IMR-90 (cell line): ENCODE data around the gene NEDD4L. TPM values are rescaled to one million over a fixed set of nuclear protein-coding genes. Genes with fewer than 3 reads are reported as not detected.

Source experiments
- ATAC-seq: fragments of 200-7000 bp; cut with Tn5 transposase; 2 replicates; pipeline ENCODE4 v1.9.1; 2020; ENCODE audit warnings: low read depth, mild to moderate bottlenecking, moderate library complexity
- BruUV-seq: library from RNA; stranded (reverse); fragments of 400-500 nt; replicated peaks from 2 replicates; lab custom pipeline; 2021; lab: Mats Ljungman, UMichigan
- CTCF ChIA-PET: fragments of 300-600 bp; formaldehyde crosslinking; extraction: SDS; loops from one replicate; lab custom pipeline; 2021; ENCODE audit warnings: antibody characterized with exemption; lab: Yijun Ruan, JAX
- POLR2A ChIA-PET: fragments of 300-600 bp; sonication (Branson Sonifier 250); formaldehyde crosslinking; loops from one replicate; lab custom pipeline; 2022; ENCODE audit warnings: antibody characterized with exemption; ENCODE audit not compliant: unreplicated experiment; lab: Charles Lee
- DNase-seq: peaks from one replicate; pipeline ENCODE4 v3.0.0; 2013
- H2AFZ ChIP-seq: replicated peaks from 2 replicates; pipeline ENCODE3; 2013; ENCODE audit warnings: low read length, mild to moderate bottlenecking; ENCODE audit not compliant: poor library complexity
- H2AK5ac ChIP-seq: 2 replicates; pipeline ENCODE4 v1.6.1; 2013; ENCODE audit warnings: low read depth, low read length, inconsistent platforms
- H2AK9ac ChIP-seq: replicated peaks from 2 replicates; pipeline ENCODE3; 2013; ENCODE audit warnings: mild to moderate bottlenecking, low read depth, low read length, moderate library complexity; ENCODE audit not compliant: poor library complexity
- H2BK120ac ChIP-seq: 2 replicates; pipeline ENCODE4 v1.6.1; 2013; ENCODE audit warnings: low read depth, low read length, inconsistent platforms
- H2BK15ac ChIP-seq: 3 replicates; pipeline ENCODE4 v1.6.1; 2013; ENCODE audit warnings: low read depth, low read length, inconsistent platforms
- H2BK20ac ChIP-seq: 2 replicates; pipeline ENCODE4 v1.6.1; 2013; ENCODE audit warnings: low read depth, mild to moderate bottlenecking, inconsistent platforms, low read length, moderate library complexity
- H2BK5ac ChIP-seq: 2 replicates; pipeline ENCODE4 v1.6.1; 2013; ENCODE audit warnings: mild to moderate bottlenecking, low read depth, low read length, inconsistent platforms; ENCODE audit not compliant: poor library complexity, severe bottlenecking
- H3K14ac ChIP-seq: replicated peaks from 2 replicates; pipeline ENCODE4 v1.6.1; 2013; ENCODE audit warnings: low read depth, low read length, inconsistent platforms
- H3K18ac ChIP-seq: 2 replicates; pipeline ENCODE4 v1.6.1; 2013; ENCODE audit warnings: low read depth, low read length, control low read depth
- H3K23ac ChIP-seq: 2 replicates; pipeline ENCODE4 v1.6.1; 2013; ENCODE audit warnings: low read depth, low read length, inconsistent platforms
- H3K27ac ChIP-seq: 2 replicates; pipeline ENCODE4 v1.5.1; 2013; ENCODE audit warnings: mild to moderate bottlenecking, control low read depth, low read length; ENCODE audit not compliant: insufficient read depth
- H3K27me3 ChIP-seq: 2 replicates; pipeline ENCODE4 v1.6.1; 2013; ENCODE audit warnings: low read length; ENCODE audit not compliant: control insufficient read depth, insufficient read depth
- H3K36me3 ChIP-seq: 2 replicates; pipeline ENCODE4 v1.6.1; 2013; ENCODE audit warnings: low read length, mixed read lengths; ENCODE audit not compliant: control insufficient read depth, insufficient read depth
- H3K4ac ChIP-seq: 2 replicates; pipeline ENCODE4 v1.6.1; 2013; ENCODE audit warnings: low read depth, low read length, inconsistent platforms
- H3K4me1 ChIP-seq: 2 replicates; pipeline ENCODE4 v1.6.1; 2013; ENCODE audit warnings: low read length, mixed read lengths; ENCODE audit not compliant: control insufficient read depth, insufficient read depth
- H3K4me2 ChIP-seq: 2 replicates; pipeline ENCODE4 v1.6.1; 2013; ENCODE audit warnings: low read depth, mild to moderate bottlenecking, control low read depth, low read length, moderate library complexity
- H3K4me3 ChIP-seq: 2 replicates; pipeline ENCODE4 v1.5.1; 2013; ENCODE audit warnings: low read depth, mild to moderate bottlenecking, control low read depth, low read length, moderate library complexity; ENCODE audit not compliant: insufficient read depth
- H3K56ac ChIP-seq: 2 replicates; pipeline ENCODE4 v1.6.1; 2013; ENCODE audit warnings: low read length, inconsistent platforms; ENCODE audit not compliant: insufficient read depth; ENCODE audit errors: extremely low read depth
- H3K79me1 ChIP-seq, 2 experiments: 2 replicates each; pipeline ENCODE4 v1.6.1; 2013; ENCODE audit warnings: low read length in 2 of 2, inconsistent platforms in 1 of 2, low read depth in 1 of 2
- H3K9ac ChIP-seq: 2 replicates; pipeline ENCODE4 v1.6.1; 2013; ENCODE audit warnings: low read depth, low read length, control low read depth
- H3K9me1 ChIP-seq: 2 replicates; pipeline ENCODE4 v1.6.1; 2013; ENCODE audit warnings: low read length, inconsistent platforms; ENCODE audit not compliant: insufficient read depth
- H3K9me3 ChIP-seq: 2 replicates; pipeline ENCODE4 v1.6.1; 2013; ENCODE audit warnings: low read length; ENCODE audit not compliant: control insufficient read depth, insufficient read depth
- H4K20me1 ChIP-seq: 2 replicates; pipeline ENCODE4 v1.6.1; 2013; ENCODE audit warnings: low read length, inconsistent platforms; ENCODE audit not compliant: insufficient read depth
- H4K5ac ChIP-seq: 2 replicates; pipeline ENCODE4 v1.6.1; 2013; ENCODE audit warnings: mild to moderate bottlenecking, low read depth, low read length, control low read depth
- H4K8ac ChIP-seq, 2 experiments: 2 replicates each; pipeline ENCODE4 v1.6.1; 2013; ENCODE audit warnings: low read depth in 2 of 2, low read length in 2 of 2, control low read depth in 1 of 2, inconsistent platforms in 1 of 2
- H4K91ac ChIP-seq: 2 replicates; pipeline ENCODE4 v1.6.1; 2013; ENCODE audit warnings: low read depth, low read length, inconsistent platforms; ENCODE audit not compliant: insufficient read depth
- CEBPB ChIP-seq: IDR thresholded peaks from 2 replicates; pipeline ENCODE4 v1.6.1; 2012; ENCODE audit warnings: low read depth, low read length, improper control_type of control experiment
- FOS ChIP-seq: fragments of 150-350 bp; IDR thresholded peaks from 2 replicates; pipeline ENCODE4 v1.6.1; 2016; ENCODE audit warnings: low read depth, low read length
- SMC3 ChIP-seq: fragments of 150-350 bp; IDR thresholded peaks from 2 replicates; pipeline ENCODE4 v1.6.1; 2016; ENCODE audit warnings: low read depth, mild to moderate bottlenecking, antibody characterized with exemption, low read length, moderate library complexity
- WGBS, 2 experiments: methylation state at CpG; one replicate each; pipeline versions ENCODE4 v1.1.5 to v1.1.7; 2013; ENCODE audit warnings: missing lambda C conversion rate in 2 of 2; ENCODE audit not compliant: insufficient read length in 1 of 2; ENCODE audit errors: extremely low coverage in 2 of 2; 5-methylcytosine and 5-hydroxymethylcytosine counted together
- dilution Hi-C: fragments of 300-500 bp; cut with HindIII; formaldehyde crosslinking; loops from one replicate; pipeline ENCODE4 v1.14.3; 2018; ENCODE audit warnings: low sequenced_read_pairs; ENCODE audit not compliant: unreplicated experiment
- in situ Hi-C: fragments of 300-500 bp; cut with MboI; formaldehyde crosslinking; loops from 3 replicates; pipeline ENCODE4 v1.14.3; 2019; ENCODE audit warnings: low sequenced_read_pairs, inconsistent platforms, mixed read lengths
- intact Hi-C: fragments of 100-400 bp; cut with micrococcal nuclease; formaldehyde crosslinking; loops from 2 replicates; pipeline ENCODE4 v1.10.0; 2022
- polyA plus RNA-seq, 3 experiments: library from polyadenylated mRNA; depleted of rRNA; stranded (reverse); fragments of >200 nt; gene quantifications; 2 replicates each; pipeline ENCODE4 v1.2.3, GENCODE V29; 2012; ENCODE audit warnings: low replicate concordance in 1 of 3
- total RNA-seq: library from RNA; depleted of rRNA; stranded (reverse); fragments of >200 nt; gene quantifications from 2 replicates; pipeline ENCODE4 v1.2.3, GENCODE V29; 2012
- TF ChIP-seq, protein P1 (sequence below): conservative IDR thresholded peaks from 2 replicates; pipeline ENCODE4 v1.5.1; 2012; ENCODE audit warnings: mild to moderate bottlenecking, low read depth, low read length, improper control_type of control experiment

Gene NEDD4L
- total and polyA plus RNA-seq, 2 of the 4 experiments (the other 2 are of a cell fraction), result 10.0 to 10.9 TPM

DNA sequence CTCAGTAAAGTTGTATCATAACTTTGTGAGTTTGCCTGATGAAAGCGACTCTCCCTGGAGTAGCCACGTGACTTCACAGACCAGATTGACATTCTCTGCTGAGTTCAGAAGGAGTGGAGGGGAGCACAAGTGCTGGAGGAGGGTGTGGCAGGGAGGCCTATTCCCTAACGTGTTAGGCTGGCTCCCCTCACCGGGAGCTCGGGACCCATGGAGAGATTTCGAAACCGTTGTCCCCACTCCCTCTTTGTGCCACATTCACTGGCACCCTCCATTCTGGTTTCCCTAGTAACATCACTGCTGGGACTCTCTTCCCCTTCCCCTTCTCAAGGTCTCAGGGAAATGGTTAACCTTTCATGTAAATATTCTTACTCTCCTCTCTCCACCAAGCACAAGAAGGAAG lies 304.9 kb downstream of the NEDD4L start:
- H3K27me3 ChIP-seq, result no peaks in the 10 kb centered on the region
- TF ChIP-seq CEBPB (no peak), FOS (no peak), SMC3 (no peak)
- TF ChIP-seq, protein P1, sequence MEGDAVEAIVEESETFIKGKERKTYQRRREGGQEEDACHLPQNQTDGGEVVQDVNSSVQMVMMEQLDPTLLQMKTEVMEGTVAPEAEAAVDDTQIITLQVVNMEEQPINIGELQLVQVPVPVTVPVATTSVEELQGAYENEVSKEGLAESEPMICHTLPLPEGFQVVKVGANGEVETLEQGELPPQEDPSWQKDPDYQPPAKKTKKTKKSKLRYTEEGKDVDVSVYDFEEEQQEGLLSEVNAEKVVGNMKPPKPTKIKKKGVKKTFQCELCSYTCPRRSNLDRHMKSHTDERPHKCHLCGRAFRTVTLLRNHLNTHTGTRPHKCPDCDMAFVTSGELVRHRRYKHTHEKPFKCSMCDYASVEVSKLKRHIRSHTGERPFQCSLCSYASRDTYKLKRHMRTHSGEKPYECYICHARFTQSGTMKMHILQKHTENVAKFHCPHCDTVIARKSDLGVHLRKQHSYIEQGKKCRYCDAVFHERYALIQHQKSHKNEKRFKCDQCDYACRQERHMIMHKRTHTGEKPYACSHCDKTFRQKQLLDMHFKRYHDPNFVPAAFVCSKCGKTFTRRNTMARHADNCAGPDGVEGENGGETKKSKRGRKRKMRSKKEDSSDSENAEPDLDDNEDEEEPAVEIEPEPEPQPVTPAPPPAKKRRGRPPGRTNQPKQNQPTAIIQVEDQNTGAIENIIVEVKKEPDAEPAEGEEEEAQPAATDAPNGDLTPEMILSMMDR, result no peak
- dilution Hi-C loops, result no loop called here
- no peak overlapping the region for H3K4ac ChIP-seq
- no peak overlapping the region for H4K5ac ChIP-seq
- no peak overlapping the region for H2AFZ ChIP-seq
- H2AK9ac ChIP-seq, result no peak overlapping the region
- ATAC-seq (no peak), DNase-seq (no peak)
- no peak overlapping the region for H2BK120ac ChIP-seq
- intact Hi-C loops, result no loop called here
- H3K56ac ChIP-seq, result no peak overlapping the region
- H2BK15ac ChIP-seq, result no peak overlapping the region
- no peak overlapping the region for H2AK5ac ChIP-seq
- no peak overlapping the region for H3K4me3 ChIP-seq
- H3K4me1 ChIP-seq, result no peaks in the 10 kb centered on the region
- H3K23ac ChIP-seq, result no peak overlapping the region
- no peak overlapping the region for H3K4me2 ChIP-seq
- H3K27ac ChIP-seq, result no peak overlapping the region
- 97% methylated on average over 5 of the region's 7 CpGs; no CpG with 5 or more reads in 1 of the 2 experiments for WGBS, 2 experiments
- H3K14ac ChIP-seq, result no peak overlapping the region
- no peaks in the 10 kb centered on the region for H3K79me1 ChIP-seq
- no TSS peak for BruUV-seq
- H4K20me1 ChIP-seq, result no peaks in the 10 kb centered on the region
- ChIA-PET CTCF (no interaction called here), POLR2A (no interaction called here)
- H2BK5ac ChIP-seq, result no peak overlapping the region
- H2BK20ac ChIP-seq, result no peak overlapping the region
- H3K9me1 ChIP-seq, result peaks cover 2% of the 10 kb centered on the region; the same call in 1 of the 2 replicates
- H3K9me3 ChIP-seq, result no peaks in the 10 kb centered on the region
- H4K8ac ChIP-seq, result no peak overlapping the region
- no peak overlapping the region for H3K18ac ChIP-seq
- H4K91ac ChIP-seq, result no peak overlapping the region
- no peaks in the 10 kb centered on the region; the same call in 1 of the 2 replicates for H3K36me3 ChIP-seq
- in situ Hi-C loops, result no loop called here
- H3K9ac ChIP-seq, result no peak overlapping the region
